Pancreas (tissue), 10 donors: Measurements from ENCODE around the gene RFX8. TPM values are rescaled to one million over a fixed set of nuclear protein-coding genes. Genes with fewer than 3 reads are reported as not detected.

Experiments
- ATAC-seq, 4 donors: fragments of 200-7000 bp; cut with Tn5 transposase; one replicate each; pipeline versions ENCODE4 v1.8.0 to v1.9.1; 2020; ENCODE audit warnings: mild to moderate bottlenecking in 4 of 4, moderate library complexity in 4 of 4
- DNase-seq, 6 donors: peaks; one replicate each; pipeline ENCODE4 v3.0.0-alpha.2; 2020
- FAIRE-seq: peaks from 2 replicates; lab custom pipeline; 2012; peaks lifted over from hg19 to GRCh38; lab: Jason Lieb, UNC
- H3K27ac ChIP-seq, 4 donors: fragments of 200-600 bp; sonication (generic); 1 replicate in 3 of 4; 2 replicates in 1 of 4; pipeline versions ENCODE4 v1.5.0 to v1.8.0; 2020
- H3K27me3 ChIP-seq, 4 donors: fragments of 200-600 bp; one replicate each; pipeline ENCODE4 v1.8.0; 2021
- H3K36me3 ChIP-seq, 3 donors: fragments of 200-600 bp; sonication (generic) in 1 of 3; one replicate each; pipeline versions ENCODE4 v1.5.0 to v1.8.0; 2020 to 2021
- H3K4me1 ChIP-seq, 3 donors: fragments of 200-600 bp; one replicate each; pipeline ENCODE4 v1.8.0; 2021
- H3K4me3 ChIP-seq, 4 donors: fragments of 200-600 bp; sonication (generic) in 2 of 4; one replicate each; pipeline versions ENCODE4 v1.5.0 to v1.8.0; 2020 to 2021
- H3K9me3 ChIP-seq, 4 donors: fragments of 200-600 bp; one replicate each; pipeline ENCODE4 v1.8.0; 2021
- CTCF ChIP-seq, 4 donors: fragments of 200-600 bp; sonication (generic) in 3 of 4; IDR thresholded peaks; one replicate each; pipeline versions ENCODE4 v1.5.0 to v1.8.0; 2021; ENCODE audit warnings: antibody characterized with exemption in 4 of 4
- WGBS, 2 donors: extraction: QIAGEN DNeasy Blood & Tissue Kit; methylation state at CpG; one replicate each; pipeline ENCODE4 v1.1.7; 2013; 5-methylcytosine and 5-hydroxymethylcytosine counted together
- intact Hi-C, 3 donors: fragments of 100-400 bp; cut with DNase I; formaldehyde crosslinking; loops; one replicate each; pipeline versions ENCODE4 v1.11.1 to v1.14.2; 2022
- polyA plus RNA-seq, 2 donors: library from polyadenylated mRNA; stranded (reverse); fragments of 200-250 nt; gene quantifications; one replicate each; pipeline ENCODE4 v1.2.3, GENCODE V29; 2013
- total RNA-seq, 6 donors: library from RNA; stranded (reverse); fragmentation: NEBNext Ultra II Directional in 4 of 6; extraction: Animal tissue kit (Norgen Biotek cat#: 25700) in 4 of 6; gene quantifications; one replicate each; pipeline versions ENCODE4 v1.2.1 to v1.2.4, GENCODE V29; 2021 to 2023
- donor health status: healthy with polysubstance abuse.
- donor health status: DM: no; HTN: no; CAD: no; lungs with moderate emphysema.
- donor health status: DM: no; HTN: no; CAD: no.
- donor health status: control.
- donor health status: control.
- donor health status: Bipolar disorder and iron deficiency.
- donor health status: DM: yes; HTN: yes; CAD: no.
- donor health status: DM: no; HTN: no; CAD: no.
- donor health status: DM: no; HTN: no; CAD: no.
- donor health status: DM: yes; HTN: yes; CAD: no.

RFX8 gene
- total and polyA plus RNA-seq, 8 donors: 0.15 to 0.52 (median 0.34) TPM; not detected in 4

DNA sequence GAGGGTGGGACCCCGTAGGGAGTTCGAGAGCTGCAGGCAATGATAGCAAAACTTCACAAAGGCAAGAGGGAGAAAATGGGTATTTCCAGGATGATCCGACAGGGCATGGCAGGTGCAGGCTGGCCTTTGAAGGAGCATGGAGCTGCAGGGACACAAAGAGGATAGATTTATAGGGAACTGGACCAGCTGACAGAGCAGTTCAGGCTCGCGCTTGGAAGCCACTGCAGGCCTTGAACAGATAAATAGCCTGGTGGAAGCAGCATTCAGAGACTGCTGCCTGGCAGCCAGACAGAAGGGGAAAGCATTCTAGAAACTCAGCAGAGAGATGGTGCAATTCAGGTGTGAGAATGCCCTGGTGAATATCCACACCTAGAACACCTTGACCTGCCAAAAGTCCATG is 58.3 kb downstream of the RFX8 start:
- no peaks in the 10 kb centered on the region for H3K36me3 ChIP-seq
- FAIRE-seq (no peak), ATAC-seq (no peak), DNase-seq (no peak)
- no peak overlapping the region for H3K4me3 ChIP-seq
- TF ChIP-seq CTCF (IDR thresholded peaks at IDR 0.05): no peak
- WGBS, 2 donors: 58 to 60% methylated on average over 5 of the region's 5 CpGs
- H3K4me1 ChIP-seq: no peaks in the 10 kb centered on the region
- intact Hi-C loops: loop anchor here in 1 of 3 donors (10.0 kb wide), 1 partner anchor 428 kb away; no protein-coding TSS in a partner anchor
- H3K27me3 ChIP-seq: no peaks in the 10 kb centered on the region
- no peaks in the 10 kb centered on the region for H3K9me3 ChIP-seq
- H3K27ac ChIP-seq: no peak overlapping the region

GRCh38 chr2:101415884-101416283 is 59.0 kb downstream of the RFX8 start:
- Histone ChIP-seq H3K27me3 (no peaks in the 10 kb centered on the region), H3K9me3 (no peaks in the 10 kb centered on the region), H3K27ac (no peak overlapping the region), H3K36me3 (no peaks in the 10 kb centered on the region), H3K4me1 (no peaks in the 10 kb centered on the region), H3K4me3 (no peak overlapping the region)
- no peak for TF ChIP-seq CTCF (IDR thresholded peaks at IDR 0.05)
- ATAC-seq (no peak), FAIRE-seq (no peak), DNase-seq (no peak)
- intact Hi-C loops: loop anchor here in 1 of 3 donors (10.0 kb wide), 1 partner anchor 429 kb away; no protein-coding TSS in a partner anchor
- WGBS, 2 donors: 88 to 90% methylated on average over 3 of the region's 3 CpGs

DNA sequence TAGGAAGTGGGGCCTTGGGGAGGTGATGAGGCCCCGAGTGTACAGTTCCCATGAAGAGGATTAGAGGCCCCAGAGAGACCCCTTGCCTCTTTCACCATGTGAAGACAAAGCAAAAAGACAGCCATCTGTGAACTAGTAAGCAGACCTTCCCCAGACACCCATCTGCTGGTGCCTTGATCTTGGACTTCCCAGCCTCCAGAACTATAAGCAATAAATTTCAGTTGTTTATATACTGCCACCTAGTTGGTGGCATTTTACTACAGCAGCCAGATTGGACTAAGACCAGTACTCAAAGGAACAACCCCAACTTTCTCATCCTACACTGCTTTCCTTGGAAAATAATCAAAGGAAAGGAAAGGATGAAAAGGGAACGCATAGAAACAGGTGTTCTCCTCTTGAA is 59.7 kb downstream of the RFX8 start:
- Histone ChIP-seq H3K4me1 (no peaks in the 10 kb centered on the region), H3K27me3 (no peaks in the 10 kb centered on the region), H3K36me3 (no peaks in the 10 kb centered on the region), H3K4me3 (no peak overlapping the region), H3K27ac (no peak overlapping the region), H3K9me3 (no peaks in the 10 kb centered on the region)
- FAIRE-seq: no peak
- intact Hi-C loops: loop anchor here in 1 of 3 donors (10.0 kb wide), 1 partner anchor 430 kb away; no protein-coding TSS in a partner anchor
- DNase-seq: no peak
- TF ChIP-seq CTCF (IDR thresholded peaks at IDR 0.05): no peak
- 94% methylated on average over 2 of the region's 2 CpGs for WGBS, 2 donors
- no peak for ATAC-seq

DNA sequence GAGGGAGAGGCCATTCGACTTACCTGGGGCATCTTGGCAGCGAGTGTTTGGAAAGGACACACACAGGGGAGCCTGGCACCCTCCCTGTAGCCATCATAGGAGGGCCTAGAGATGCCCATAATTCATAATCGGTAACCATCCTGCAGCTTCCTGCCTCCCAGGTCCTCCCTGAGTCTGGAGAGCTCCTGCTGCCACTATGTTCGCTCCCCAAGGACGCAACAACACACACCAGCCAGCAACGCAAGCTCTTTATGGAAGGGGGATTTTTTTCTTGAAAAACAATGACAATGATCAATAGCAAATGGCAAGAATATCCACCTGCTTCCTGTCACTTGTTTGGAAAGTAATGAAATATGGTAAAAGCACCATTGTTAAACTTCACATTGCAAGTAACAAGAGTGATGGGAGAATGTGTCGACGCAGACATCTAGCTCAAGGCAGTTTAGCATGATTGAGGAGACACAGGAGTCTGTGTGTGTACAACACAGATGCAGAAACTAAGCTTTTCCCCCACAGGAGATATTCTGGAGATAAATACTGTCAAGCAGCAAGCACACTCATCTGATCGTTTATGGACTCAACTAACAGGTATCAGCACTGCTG is 62.7 kb downstream of the RFX8 start:
- ATAC-seq: no peak
- TF ChIP-seq CTCF (IDR thresholded peaks at IDR 0.05): no peak
- Histone ChIP-seq H3K27me3 (no peaks in the 10 kb centered on the region), H3K36me3 (no peaks in the 10 kb centered on the region), H3K4me1 (no peaks in the 10 kb centered on the region), H3K4me3 (no peak overlapping the region), H3K9me3 (no peaks in the 10 kb centered on the region), H3K27ac (no peak overlapping the region)
- no peak for FAIRE-seq
- WGBS, 2 donors: 62 to 65% methylated on average over 9 of the region's 9 CpGs
- no peak for DNase-seq
- intact Hi-C loops: loop anchor here in 1 of 3 donors (10.0 kb wide), 1 partner anchor 433 kb away; no protein-coding TSS in a partner anchor

DNA sequence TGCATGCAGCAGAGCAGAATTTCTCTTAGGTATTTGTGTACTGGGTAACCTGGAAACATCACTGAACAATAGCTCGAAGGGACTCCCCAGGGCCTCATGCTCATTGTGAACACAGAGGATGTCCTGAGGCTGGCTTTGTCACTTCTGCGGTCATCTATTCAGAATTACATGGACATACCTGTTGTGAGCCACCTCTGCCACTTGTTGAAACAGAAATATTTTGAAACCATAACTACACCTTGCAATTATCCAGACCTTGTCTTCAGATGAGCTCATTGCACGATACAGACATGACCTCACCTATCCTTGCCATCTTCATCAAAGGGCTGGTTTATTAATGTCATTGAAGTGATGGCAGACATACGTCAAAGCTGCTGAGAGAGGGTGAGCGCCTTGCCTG is 64.2 kb downstream of the RFX8 start:
- Histone ChIP-seq H3K4me1 (no peaks in the 10 kb centered on the region), H3K27ac (no peak overlapping the region), H3K9me3 (no peaks in the 10 kb centered on the region), H3K36me3 (no peaks in the 10 kb centered on the region), H3K4me3 (no peak overlapping the region), H3K27me3 (no peaks in the 10 kb centered on the region)
- intact Hi-C loops: loop anchor here in 1 of 3 donors (10.0 kb wide), 1 partner anchor 434 kb away; no protein-coding TSS in a partner anchor
- 63 to 74% methylated on average over 5 of the region's 5 CpGs for WGBS, 2 donors
- no peak for ATAC-seq
- DNase-seq: no peak
- TF ChIP-seq CTCF (IDR thresholded peaks at IDR 0.05): no peak
- FAIRE-seq: no peak
